GM12878 (cell line): Measurements from ENCODE around the gene FKRP. TPM values are rescaled to one million over a fixed set of nuclear protein-coding genes. Genes with fewer than 3 reads are reported as not detected.

ENCODE experiments used
- CUX1 ChIP-seq: IDR thresholded peaks from 2 replicates; pipeline ENCODE4 v1.6.1; 2012; ENCODE audit warnings: improper control_type of control experiment, low read depth, low read length; ENCODE audit not compliant: insufficient replicate concordance
- KAT2A ChIP-seq: conservative IDR thresholded peaks from 2 replicates; pipeline ENCODE4 v1.6.1; 2011; ENCODE audit warnings: low read depth, low read length; ENCODE audit not compliant: control insufficient read depth
- MYB ChIP-seq: fragments of 150-350 bp; IDR thresholded peaks from 2 replicates; pipeline ENCODE4 v1.6.1; 2014; ENCODE audit warnings: mild to moderate bottlenecking, low read depth, low read length, borderline replicate concordance
- RELB ChIP-seq: fragments of 450-650 bp; IDR thresholded peaks from 2 replicates; pipeline ENCODE4 v1.6.1; 2017; ENCODE audit warnings: low read depth, mild to moderate bottlenecking, moderate library complexity
- polyA plus RNA-seq, 11 experiments: library from polyadenylated mRNA; depleted of rRNA in 4 of 11; unstranded in 6 of 11; stranded (reverse) in 5 of 11; fragments of >200 nt; fragmentation: Nextera tagmentation in 4 of 11; fragmentation: Illumina TruSeq in 1 of 11; extraction: Ambion mirVana in 4 of 11; extraction: Trizol in 1 of 11; gene quantifications; 1 replicate in 1 of 11; 2 replicates in 10 of 11; pipeline versions ENCODE4 v1.2.1 to v1.2.3, GENCODE V29; 2011 to 2016; ENCODE audit warnings: inconsistent platforms in 2 of 11, missing spikeins in 2 of 11, low read depth in 1 of 11
- total RNA-seq, 4 experiments: library from RNA; depleted of rRNA in 3 of 4; stranded (reverse); fragments of >200 nt in 3 of 4; fragmentation: Illumina TruSeq in 1 of 4; extraction: Trizol in 1 of 4; gene quantifications; 2 replicates each; pipeline versions ENCODE4 v1.2.1 to v1.2.3, GENCODE V29; 2013 to 2021

The FKRP gene
- total and polyA plus RNA-seq, 10 of the 15 experiments (the other 5 are each of a cell fraction or from before 2014, with no cell fraction given) = 1.3 to 14.1 (median 7.8) TPM

- no peak for TF ChIP-seq CUX1
- TF ChIP-seq RELB = no peak
- no peak for TF ChIP-seq MYB
- TF ChIP-seq KAT2A = no peak
Observed at GRCh38 chr19:46787331-46788261, 41.7 kb downstream of the FKRP start (continued).
